HEK293 (cell line): ENCODE results near the gene SMIM43.

Experiments
- CTCF ChIP-seq: fragments of 450-650 bp; formaldehyde crosslinking; IDR thresholded peaks from 2 replicates; pipeline ENCODE4 v1.5.1; 2016; ENCODE audit warnings: missing biosample characterization, missing genetic modification characterization
- REPIN1 ChIP-seq: fragments of 450-650 bp; formaldehyde crosslinking; IDR thresholded peaks from 2 replicates; pipeline ENCODE4 v1.5.1; 2017; ENCODE audit warnings: missing biosample characterization, missing genetic modification characterization, low read depth
- ZNF19 ChIP-seq: fragments of 450-650 bp; formaldehyde crosslinking; IDR thresholded peaks from 2 replicates; pipeline ENCODE4; 2016; ENCODE audit warnings: missing biosample characterization, missing genetic modification characterization, low read depth
- ZNF366 ChIP-seq: fragments of 450-650 bp; formaldehyde crosslinking; conservative IDR thresholded peaks from 2 replicates; pipeline ENCODE4 v1.5.1; 2016; ENCODE audit warnings: missing biosample characterization, missing genetic modification characterization
- ZNF658 ChIP-seq: fragments of 450-650 bp; formaldehyde crosslinking; IDR thresholded peaks from 2 replicates; pipeline ENCODE4; 2016; ENCODE audit warnings: missing biosample characterization, missing genetic modification characterization

- TF ChIP-seq ZNF366 (no peak), ZNF19 (tag by site-specific recombination) (no peak), REPIN1 (tag by site-specific recombination) (no peak), ZNF658 (tag by site-specific recombination) (no peak), CTCF (tag by site-specific recombination) (no peak)
Observed at GRCh38 chr4:121791481-121791880, 26.5 kb upstream of the SMIM43 start.
